NCI-H2196 treated with DMSO at 0.1 percent for 48 hours (cell line): ENCODE measurements around the gene FNDC3B.

Experiments used
- DNase-seq: peaks from one replicate; lab custom pipeline; 2025; ENCODE audit not compliant: unreplicated experiment; lab: John Stamatoyannopoulos, UW

Gene FNDC3B

GRCh38 chr3:172277151-172277652, 237.8 kb downstream of the FNDC3B start:
- no peak for DNase-seq

GRCh38 chr3:172279191-172279640, 239.8 kb downstream of the FNDC3B start:
- DNase-seq = peak; percentile 72

- no peak for DNase-seq
Observed at GRCh38 chr3:172279974-172280373, 240.6 kb downstream of the FNDC3B start.

- no peak for DNase-seq
Observed at GRCh38 chr3:172280406-172281051, 241.2 kb downstream of the FNDC3B start.

GRCh38 chr3:172281884-172282283, 242.5 kb downstream of the FNDC3B start:
- DNase-seq = no peak

GRCh38 chr3:172282850-172283249, 243.5 kb downstream of the FNDC3B start:
- no peak for DNase-seq

- DNase-seq = no peak
Observed at GRCh38 chr3:172283841-172284357, 244.5 kb downstream of the FNDC3B start.

GRCh38 chr3:172285844-172286243, 246.5 kb downstream of the FNDC3B start:
- no peak for DNase-seq

GRCh38 chr3:172286548-172287148, 247.3 kb downstream of the FNDC3B start:
- no peak for DNase-seq

GRCh38 chr3:172287937-172288477, 248.6 kb downstream of the FNDC3B start:
- no peak for DNase-seq

- DNase-seq = no peak
Observed at GRCh38 chr3:172288651-172289050, 249.3 kb downstream of the FNDC3B start.

- no peak for DNase-seq
Observed at GRCh38 chr3:172289583-172289982, 250.2 kb downstream of the FNDC3B start.

- DNase-seq = no peak
Observed at GRCh38 chr3:172290457-172290856, 251.1 kb downstream of the FNDC3B start.

GRCh38 chr3:172291650-172292049, 252.3 kb downstream of the FNDC3B start:
- no peak for DNase-seq

- no peak for DNase-seq
Observed at GRCh38 chr3:172292422-172292821, 253.0 kb downstream of the FNDC3B start.

GRCh38 chr3:172293093-172293492, 253.7 kb downstream of the FNDC3B start:
- DNase-seq = no peak

- DNase-seq = no peak
Observed at GRCh38 chr3:172294223-172294806, 254.9 kb downstream of the FNDC3B start.

GRCh38 chr3:172296248-172296974, 257.0 kb downstream of the FNDC3B start:
- DNase-seq = no peak

- DNase-seq = no peak
Observed at GRCh38 chr3:172296975-172297332, 257.6 kb downstream of the FNDC3B start.

- no peak for DNase-seq
Observed at GRCh38 chr3:172298247-172298646, 258.9 kb downstream of the FNDC3B start.

GRCh38 chr3:172300187-172300586, 260.8 kb downstream of the FNDC3B start:
- DNase-seq = no peak
